COLO668 (cell line): ENCODE measurements around the gene ERMN.
"Not testable (repeated sequence)": the region's sequence is repeated elsewhere in the genome, so short reads cannot be mapped to it uniquely, and the experiment has no call there.

Source experiments
- DNase-seq: peaks from one replicate; lab custom pipeline; 2025; ENCODE audit not compliant: unreplicated experiment; lab: John Stamatoyannopoulos, UW

ERMN gene, protein sequence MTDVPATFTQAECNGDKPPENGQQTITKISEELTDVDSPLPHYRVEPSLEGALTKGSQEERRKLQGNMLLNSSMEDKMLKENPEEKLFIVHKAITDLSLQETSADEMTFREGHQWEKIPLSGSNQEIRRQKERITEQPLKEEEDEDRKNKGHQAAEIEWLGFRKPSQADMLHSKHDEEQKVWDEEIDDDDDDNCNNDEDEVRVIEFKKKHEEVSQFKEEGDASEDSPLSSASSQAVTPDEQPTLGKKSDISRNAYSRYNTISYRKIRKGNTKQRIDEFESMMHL

DNA sequence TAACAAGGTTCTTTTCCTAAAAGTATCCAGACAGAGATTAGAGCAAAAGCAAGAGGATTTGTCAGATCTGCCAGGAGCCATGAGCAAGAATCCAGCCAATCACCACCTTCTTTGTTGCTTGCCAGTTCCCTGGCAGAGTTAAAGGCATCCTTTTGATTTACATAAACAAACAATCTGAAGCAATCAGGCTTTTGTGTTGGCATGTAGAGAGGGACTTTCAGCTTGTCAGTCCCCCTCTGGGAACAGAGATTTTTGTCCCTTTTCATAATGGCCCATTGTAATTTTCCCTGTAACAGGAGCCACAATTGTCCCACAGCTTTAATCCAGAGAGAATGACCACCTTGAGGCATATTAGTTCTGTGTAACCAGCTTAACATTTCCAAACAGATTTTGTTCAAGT is at the start of gene ERMN:
Gene ERMN, minus strand, starts transcription at position 39 of the 400 bp plus-strand sequence. CDS start 182 bp downstream, outside the sequence.
- no peak for DNase-seq

DNA sequence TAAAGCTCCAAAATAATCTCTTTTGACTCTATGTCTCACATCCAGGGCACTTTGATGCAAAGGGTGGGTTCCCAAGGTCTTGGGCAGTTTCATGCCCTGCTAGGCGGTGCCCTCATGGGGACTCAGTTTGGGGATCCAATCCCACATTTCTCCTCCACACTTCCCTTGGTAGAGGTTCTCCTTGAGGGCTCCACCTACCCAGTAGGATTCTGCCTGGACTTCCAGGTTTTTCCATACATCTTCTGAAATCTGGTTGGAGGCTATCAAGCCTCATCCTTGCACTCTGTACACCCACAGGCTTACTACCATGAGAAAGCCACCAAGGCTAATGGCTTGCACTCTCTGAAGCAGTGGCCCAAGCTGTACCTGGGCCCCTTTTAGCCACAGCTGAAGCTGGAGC is 49.8 kb upstream of the ERMN start:
- DNase-seq = no peak

DNA sequence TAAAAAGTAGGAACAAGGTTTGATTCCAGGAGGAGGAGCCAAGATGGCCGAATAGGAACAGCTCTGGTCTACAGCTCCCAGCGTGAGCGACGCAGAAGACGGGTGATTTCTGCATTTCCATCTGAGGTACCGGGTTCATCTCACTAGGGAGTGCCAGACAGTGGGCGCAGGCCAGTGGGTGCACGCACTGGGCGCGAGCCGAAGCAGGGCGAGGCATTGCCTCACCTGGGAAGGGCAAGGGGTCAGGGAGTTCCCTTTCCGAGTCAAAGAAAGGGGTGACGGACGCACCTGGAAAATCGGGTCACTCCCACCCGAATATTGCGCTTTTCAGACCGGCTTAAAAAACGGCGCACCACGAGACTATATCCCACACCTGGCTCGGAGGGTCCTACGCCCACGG is 42.9 kb upstream of the ERMN start:
- DNase-seq = not testable (repeated sequence)

DNA sequence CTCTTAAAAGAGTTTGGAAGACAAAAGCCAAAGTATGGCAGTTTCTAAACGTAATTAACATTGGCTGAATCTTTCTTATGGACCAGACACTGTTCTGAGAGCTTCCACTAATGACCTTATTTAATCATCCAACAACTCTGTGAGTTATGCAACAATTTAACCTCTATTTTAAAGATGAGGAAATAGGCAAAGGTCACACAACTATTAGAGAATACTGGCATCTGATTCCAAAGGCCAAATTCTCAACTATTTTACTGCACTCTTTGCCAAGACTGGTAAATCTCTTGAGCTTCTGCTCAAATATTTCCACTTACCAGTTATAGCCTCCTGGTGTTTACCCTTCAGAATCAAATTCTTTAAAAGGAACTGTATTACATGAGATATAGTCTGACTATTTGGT is 42.1 kb upstream of the ERMN start:
- DNase-seq = no peak

DNA sequence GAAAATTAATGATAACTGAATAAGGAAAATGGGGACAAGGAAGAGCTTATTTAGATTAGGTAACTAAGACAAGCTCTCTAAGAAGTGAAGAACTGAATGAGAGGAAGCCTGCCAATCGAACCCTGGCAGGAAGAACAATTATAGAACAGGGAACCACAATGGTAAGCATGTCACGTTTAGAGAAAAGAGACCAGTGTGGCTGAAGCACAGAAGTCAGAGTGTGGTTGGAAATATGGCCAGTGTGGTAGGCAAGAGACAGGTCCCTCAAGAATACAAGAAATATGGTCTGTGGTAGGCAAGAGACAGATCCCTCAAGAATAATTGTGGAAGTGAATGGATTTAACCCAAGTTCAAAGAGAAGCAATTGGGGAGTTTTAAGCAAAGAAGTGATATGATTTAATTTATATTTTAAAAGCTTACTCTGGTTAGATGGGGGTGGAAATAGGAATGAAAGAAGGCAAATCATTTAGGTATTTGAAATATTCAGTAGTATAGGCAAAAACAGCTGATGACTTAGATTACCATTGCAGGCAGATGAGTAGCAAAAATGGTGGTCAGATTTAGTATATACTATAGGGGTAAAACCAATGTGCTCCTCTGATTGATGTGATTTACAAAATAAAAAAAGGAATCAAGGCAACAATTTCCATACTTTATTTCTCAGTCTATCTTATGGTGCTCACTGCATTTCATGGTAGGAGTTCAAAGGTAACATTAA is 38.8 kb upstream of the ERMN start:
- no peak for DNase-seq

DNA sequence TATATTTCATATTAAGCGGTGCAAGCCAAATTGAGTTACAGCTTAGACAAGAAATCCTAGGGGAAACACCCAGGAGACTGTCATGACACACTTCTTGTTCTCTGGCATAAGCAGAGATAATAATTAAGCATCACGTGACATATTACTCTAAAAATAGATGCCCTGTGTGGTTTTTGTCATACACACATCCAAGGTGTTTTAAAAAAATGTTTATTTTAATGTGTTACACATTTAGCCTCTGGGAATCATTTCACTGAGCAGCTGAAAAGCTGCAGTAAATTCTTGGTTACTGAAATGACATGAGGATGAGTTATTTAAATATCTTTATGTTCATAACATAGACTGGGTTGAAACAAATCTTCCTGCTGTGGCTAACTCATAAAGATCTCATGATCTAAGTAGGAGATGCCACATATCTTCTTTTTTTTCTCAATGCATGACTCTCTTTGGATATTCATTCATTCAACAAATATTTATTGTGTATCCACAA is 38.0 kb upstream of the ERMN start:
- DNase-seq = no peak

DNA sequence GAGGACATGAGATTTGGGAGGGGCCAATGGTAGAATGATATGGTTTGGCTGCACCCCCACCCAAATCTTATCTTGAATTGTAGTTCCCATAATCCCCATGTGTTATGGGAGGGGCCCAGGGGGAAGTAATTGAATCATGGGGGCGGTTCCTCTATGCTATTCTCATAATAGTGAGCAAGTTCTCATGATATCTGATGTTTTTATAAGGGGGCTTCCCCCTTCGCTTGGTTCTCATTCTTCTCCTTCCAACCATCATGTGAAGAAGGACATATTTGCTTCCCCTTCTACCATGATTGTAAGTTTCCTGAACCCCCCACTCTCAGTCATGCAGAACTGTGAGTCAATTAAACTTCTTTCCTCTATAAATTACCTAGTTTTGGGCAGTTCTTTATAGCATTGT is 37.0 kb upstream of the ERMN start:
- no peak for DNase-seq

DNA sequence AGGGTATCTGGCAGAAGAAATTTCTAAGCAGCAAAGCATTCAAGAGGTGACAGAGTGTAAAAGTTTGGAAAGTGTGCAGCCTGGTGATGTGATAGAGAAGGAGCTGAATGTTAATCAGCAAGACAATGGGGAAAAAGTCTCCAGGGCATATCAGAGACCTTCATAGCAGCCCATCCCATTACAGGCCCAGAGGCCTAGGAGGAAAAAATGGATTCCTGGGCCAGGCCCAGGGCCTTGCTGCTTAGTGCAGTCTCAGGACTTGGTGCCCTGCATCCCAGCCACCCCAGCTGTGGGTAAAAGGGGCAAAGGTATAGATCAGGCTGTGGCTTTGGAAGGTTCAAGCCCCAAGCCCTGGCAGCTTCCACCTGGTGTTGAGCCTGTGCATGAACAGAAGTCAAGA is 35.9 kb upstream of the ERMN start:
- DNase-seq = no peak

DNA sequence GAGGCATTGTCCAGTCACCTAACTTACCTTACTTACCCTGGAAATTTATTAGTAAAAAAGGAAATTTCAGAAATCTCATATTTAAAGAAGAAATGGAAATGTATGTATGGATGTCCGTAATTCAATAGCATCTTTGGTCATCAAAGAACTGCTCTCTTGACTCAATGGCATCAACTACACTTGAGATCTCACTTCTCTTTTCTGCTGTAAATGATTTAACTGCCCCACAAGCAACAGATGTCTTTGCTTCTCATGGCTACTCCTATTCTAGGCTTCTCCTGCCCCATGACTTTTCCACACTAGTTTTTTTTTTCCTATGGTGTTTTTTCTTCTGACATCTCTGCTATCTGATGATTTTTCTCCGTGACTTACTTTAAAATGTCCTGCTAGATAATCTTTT is 34.0 kb upstream of the ERMN start:
- DNase-seq = no peak

DNA sequence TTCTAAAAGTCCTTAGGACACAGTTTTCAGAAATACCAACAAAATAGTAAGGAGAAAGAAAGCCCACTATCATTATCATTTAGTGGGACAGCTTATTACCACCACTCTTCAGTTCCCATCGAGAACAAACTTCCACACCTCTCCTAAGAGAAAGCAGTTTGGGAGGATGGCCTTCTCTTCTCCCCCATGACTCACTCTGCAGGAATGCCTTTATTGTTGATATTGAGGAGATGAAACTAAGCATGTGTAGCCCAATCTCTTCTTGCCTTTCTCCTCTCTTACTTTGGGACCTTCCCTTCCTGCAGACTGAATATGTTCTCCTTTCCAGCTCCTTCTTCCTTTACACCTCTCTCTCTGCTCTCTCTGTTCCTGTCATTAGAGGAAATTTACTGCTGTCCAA is 30.0 kb upstream of the ERMN start:
- no peak for DNase-seq

DNA sequence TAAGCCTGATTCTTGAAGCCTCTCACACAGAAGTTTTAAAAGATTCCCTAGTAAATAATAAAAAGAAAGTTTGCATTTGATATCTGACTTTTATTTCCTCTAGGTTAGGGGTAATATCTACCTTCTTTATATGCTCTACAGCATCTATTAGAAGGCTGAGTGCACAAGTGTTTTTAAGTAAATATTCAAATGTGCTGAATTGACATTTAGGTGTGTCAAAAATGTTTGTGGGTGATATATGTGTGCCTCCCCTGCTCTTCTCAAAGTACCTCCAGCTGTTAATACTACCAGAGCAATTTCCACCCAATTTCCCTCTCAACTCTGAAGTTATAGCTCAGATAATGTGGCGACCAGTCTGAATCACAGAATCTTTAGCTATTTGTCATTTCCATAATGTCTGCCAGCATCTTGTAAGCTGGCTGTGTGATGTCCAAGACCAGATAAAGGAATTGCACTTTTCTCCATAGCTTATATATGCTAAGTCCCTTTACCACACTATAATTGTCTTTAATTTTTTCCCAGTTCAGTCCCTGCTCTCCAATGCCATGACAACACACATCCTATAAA is 24.4 kb upstream of the ERMN start:
- no peak for DNase-seq

DNA sequence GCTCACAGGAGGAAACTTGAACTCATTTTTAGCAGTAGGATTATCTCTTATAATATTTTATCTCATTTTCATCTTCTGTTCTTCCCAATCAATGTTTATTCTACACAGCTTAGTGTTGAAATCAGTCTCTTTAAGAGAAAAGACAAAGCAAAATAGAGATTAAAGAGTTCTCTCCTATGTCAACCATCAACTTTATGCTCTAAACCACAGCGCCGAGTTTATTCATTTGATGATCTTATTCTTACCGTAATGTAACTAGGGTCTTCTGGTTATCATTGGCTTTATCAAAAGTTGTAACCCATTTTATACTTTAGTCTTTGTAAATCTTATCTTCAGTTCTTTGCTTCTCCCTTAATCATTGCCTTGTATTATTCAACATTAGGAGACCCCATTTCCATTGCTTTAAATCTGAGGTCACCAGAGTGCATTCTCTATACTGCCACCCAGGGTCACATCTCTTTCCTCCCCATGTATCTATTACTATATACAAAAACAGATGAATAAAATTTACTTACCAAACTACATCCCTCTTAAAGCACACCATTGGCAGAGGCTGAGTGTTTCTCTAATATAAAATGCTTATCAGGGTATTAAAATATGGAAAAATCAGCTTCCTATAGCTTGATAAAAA is 22.8 kb upstream of the ERMN start:
- DNase-seq = no peak

DNA sequence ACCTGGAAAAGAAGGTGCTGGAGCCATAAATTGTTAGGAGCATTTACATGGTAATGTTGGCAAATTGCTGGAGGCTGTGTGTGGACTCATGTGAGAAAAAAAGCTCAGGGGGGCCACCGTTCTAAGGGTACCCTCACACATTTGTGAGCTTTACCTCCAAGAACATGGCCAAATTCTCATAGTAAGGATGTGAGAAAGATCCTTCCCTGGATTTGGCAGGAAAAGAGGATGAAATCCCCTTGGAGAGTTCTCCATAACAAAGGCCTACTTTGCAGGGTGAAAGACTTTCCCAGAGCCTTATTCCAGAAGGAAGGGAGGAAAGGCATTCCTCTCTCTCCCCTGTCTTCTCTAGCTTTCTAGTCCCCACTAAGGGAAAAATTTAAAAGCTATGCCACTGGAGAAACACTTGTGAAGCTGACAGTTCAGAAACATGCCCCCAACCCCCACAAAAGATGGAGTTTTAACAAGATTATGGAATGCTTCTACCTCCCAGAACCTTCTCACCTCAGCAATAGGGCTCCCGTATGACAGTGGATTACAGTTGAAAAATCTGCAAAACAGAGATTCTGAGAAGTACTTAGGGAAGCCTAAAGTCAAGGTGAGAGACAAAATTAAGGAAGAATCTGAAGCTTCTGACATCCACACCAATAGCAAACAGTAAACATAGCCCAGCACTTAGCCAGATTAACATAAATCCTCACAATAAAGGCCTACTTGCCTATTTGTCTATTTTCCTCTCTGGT is 20.2 kb upstream of the ERMN start:
- DNase-seq = no peak

DNA sequence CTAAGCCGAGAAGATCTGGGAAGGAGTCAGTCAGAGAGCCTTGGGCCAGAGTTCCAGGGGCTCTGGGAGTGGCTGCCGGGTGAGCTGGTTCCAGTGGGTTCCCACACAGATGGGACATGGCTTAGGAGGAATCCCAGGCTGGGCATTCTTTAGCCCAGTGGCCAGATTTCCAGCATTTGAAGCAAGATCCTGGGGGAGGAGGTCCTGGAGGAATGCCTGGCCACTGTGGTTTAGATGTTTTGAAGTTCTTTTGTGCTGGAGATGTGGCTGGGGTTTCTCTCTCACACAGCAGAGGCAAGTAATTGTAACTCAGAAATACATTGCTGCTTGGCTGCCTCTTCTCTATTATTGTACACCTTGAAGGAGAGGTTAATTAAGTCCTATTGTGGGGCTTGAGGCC is 15.8 kb upstream of the ERMN start:
- not testable (repeated sequence) for DNase-seq

DNA sequence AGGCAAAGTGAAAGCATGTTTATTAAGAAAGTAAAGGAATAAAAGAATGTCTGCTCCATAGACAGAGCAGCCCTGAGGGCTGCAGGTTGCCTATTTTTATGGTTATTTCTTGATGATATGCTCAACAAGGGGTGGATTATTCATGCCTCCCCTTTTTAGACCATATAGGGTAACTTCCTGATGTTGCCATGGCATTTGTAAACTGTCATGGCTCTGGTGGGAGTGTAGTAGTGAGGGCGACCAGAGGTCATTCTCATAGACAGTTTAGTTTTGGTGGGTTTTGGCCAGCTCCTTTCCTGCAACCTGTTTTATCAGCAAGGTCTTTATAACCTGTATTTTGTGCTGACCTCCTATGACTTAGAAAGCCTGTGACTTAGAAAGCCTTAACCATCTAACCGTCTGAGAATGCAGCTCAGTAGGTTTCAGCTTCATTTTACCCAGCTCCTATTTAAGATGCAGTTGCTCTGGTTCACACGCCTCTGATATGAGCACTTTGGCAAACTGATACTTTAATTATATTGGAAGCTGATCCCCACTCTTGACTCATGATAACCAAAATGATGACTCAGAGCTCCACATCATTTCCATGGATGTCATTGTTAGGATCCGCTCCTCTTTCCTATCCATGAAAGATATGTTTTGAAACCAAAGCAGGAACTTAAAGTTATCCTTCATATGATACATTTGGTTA is 14.5 kb upstream of the ERMN start:
- DNase-seq = no peak

DNA sequence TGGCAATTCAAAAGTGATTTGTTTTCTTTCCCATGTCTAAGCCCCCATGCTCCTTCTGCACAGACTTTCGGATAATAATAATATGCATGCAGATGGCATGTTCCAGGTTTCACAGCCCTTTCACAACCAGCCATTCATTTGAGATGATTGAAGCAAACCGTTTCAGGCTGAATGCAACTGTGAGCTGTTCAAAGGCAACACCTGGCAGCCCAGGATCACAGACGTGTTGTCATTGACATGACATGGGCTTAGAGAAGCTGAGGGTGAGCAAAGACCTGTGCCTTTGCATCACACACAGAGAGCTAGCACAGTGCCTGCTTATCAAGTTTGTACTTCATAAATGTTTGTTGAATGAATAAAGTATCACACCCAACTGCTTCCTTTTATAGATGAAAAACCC is 12.4 kb upstream of the ERMN start:
- no peak for DNase-seq

DNA sequence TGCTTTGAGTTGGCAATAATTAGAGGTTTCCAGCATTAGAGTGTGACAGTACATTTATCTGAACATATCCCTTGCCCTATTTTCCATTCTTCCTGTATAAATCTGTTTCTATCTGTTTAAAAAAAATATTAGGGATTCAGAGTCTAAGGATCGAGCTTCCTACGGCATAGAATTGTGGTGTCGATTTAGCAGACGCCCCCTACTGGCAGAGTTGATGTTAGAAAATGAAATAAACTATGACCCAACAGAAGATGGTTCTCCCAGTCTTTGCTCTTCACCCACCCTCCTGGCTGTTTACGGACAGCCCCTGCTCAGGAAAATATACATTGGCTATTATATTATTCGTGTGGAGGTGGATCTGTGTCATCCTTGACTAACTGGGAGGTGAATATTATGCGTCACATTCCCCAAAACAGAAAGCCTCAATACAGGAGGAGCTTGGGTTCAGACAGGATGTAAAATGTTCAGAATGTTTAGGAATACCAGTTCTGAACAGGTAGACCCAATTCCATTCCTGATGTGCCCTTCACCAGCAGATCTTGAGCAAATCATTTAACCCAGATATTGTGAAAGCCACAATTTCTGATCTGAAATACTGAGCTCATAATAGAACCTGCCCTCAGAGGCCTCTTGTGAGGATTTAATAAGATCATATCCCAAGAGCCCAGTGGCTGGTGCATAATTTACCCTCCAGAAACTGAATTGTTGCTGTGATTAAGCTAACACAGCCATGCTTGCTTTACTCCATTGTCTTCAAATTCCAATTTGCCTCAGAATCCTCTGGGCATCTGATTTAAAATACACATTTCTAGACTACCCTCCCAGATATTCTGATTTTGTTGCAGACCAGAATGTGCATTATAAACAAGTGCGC is 10.8 kb upstream of the ERMN start:
- peak; percentile 24 for DNase-seq

DNA sequence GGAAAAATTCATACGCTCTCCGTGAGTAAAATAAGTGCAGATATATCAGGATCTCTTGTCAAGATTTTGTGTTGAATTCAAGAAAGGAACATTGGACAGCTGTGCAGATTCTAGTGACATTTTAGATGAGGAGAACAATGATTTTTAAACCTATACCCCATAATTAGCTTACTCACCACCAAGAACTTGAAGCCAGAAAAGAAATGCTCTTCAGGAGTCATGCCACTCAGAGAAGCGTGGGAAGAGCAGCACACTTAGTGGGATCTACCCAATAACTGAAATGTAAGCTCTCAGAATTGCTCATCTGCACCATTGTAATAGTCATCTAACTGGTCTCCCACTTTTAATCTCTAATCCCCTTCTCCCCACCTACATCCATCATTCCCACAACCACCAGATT is 9.2 kb upstream of the ERMN start:
- DNase-seq = no peak

DNA sequence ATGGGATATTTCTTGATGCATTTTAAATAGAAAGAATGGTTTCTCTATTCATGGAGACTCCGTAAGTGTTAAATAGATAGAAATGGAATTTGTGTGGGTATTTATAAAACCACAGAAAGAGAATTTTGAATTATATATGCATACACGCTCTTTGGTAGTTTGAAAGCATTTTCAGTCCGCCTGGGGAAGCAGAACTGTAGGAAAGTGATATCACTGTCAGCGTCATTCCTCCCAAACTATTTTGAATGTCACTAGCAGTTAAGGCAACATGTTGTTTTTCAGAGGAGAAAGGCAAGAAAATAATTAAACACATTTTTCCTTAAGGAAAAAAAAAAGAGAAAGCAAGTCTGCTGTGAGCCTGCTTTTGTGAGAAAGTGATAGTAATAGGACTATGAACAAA is 8.7 kb upstream of the ERMN start:
- DNase-seq = no peak
